SJSA1 (cell line): ENCODE data around the gene NET1. TPM values are rescaled to one million over a fixed set of nuclear protein-coding genes. Genes with fewer than 3 reads are reported as not detected.
A peak's percentile ranks its signal among the peaks of the same experiment; 100 is the strongest.
"Not testable (repeated sequence)": the region's sequence is repeated elsewhere in the genome, so short reads cannot be mapped to it uniquely, and the experiment has no call there.

Source experiments
- DNase-seq, 2 experiments: peaks; one replicate each; pipeline ENCODE4 v3.0.0-alpha.2; 2015 to 2020; ENCODE audit warnings: low spot score in 2 of 2, low read depth in 1 of 2
- H3K27ac ChIP-seq: fragments of 250-450 bp; sonication (Bioruptor Pico); 2 replicates; pipeline ENCODE4 v1.5.1; 2020; ENCODE audit warnings: mild to moderate bottlenecking, moderate library complexity
- H3K27me3 ChIP-seq: fragments of 250-450 bp; sonication (Bioruptor Pico); replicated peaks from 2 replicates; pipeline ENCODE4 v1.5.1; 2020; ENCODE audit warnings: mild to moderate bottlenecking, moderate library complexity
- H3K36me3 ChIP-seq: fragments of 250-450 bp; sonication (Bioruptor Pico); 2 replicates; pipeline ENCODE4 v1.5.1; 2020; ENCODE audit warnings: mild to moderate bottlenecking
- H3K4me1 ChIP-seq: fragments of 250-450 bp; sonication (Bioruptor Pico); replicated peaks from 2 replicates; pipeline ENCODE4 v1.6.1; 2021; ENCODE audit warnings: mild to moderate bottlenecking
- H3K4me3 ChIP-seq: fragments of 250-450 bp; sonication (Bioruptor Pico); 2 replicates; pipeline ENCODE4 v1.5.1; 2020; ENCODE audit warnings: mild to moderate bottlenecking
- H3K9me3 ChIP-seq: fragments of 250-450 bp; sonication (Bioruptor Pico); replicated peaks from 2 replicates; pipeline ENCODE4 v1.5.1; 2020; ENCODE audit warnings: mild to moderate bottlenecking
- total RNA-seq: library from RNA; depleted of rRNA; stranded (reverse); fragments of >200 nt; shearing (Covaris generic); gene quantifications from 2 replicates; pipeline ENCODE4 v1.2.3, GENCODE V29; 2014; rRNA removed

Gene NET1, protein sequence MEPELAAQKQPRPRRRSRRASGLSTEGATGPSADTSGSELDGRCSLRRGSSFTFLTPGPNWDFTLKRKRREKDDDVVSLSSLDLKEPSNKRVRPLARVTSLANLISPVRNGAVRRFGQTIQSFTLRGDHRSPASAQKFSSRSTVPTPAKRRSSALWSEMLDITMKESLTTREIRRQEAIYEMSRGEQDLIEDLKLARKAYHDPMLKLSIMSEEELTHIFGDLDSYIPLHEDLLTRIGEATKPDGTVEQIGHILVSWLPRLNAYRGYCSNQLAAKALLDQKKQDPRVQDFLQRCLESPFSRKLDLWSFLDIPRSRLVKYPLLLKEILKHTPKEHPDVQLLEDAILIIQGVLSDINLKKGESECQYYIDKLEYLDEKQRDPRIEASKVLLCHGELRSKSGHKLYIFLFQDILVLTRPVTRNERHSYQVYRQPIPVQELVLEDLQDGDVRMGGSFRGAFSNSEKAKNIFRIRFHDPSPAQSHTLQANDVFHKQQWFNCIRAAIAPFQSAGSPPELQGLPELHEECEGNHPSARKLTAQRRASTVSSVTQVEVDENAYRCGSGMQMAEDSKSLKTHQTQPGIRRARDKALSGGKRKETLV
- 38.1 and 52.4 TPM in 2 replicates for total RNA-seq

DNA sequence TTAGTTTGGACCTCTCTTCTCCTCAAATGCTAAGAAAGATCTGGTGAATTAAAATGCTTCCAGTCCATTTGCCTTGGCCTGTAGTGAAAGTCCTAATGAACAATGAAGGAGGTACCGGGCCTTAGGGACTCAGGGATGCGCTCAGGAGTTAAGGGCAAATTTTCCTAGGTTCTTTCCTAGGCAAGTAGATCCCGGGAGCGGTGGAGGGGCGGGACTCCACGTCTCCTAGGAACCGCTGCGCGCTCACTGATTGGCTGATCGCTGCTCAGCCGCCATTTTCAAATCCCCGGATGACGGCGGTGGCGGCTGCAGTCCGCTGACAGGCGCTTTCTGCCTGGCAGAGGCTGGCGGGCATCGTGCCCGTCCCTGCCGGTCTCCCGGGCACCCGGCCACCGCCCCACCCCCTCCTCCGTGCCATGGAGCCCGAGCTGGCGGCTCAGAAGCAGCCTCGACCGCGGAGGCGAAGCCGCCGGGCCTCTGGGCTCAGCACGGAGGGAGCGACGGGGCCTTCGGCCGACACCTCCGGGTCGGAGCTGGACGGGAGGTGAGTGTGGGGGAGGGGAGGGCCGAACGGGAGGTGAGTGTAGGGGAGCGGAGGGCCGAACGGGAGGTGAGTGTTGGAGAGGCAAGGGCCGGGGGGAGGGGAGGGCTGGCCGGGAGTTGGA is at the start of gene NET1:
TSS of gene NET1 (plus strand) at position 281 of the 665 bp plus-strand sequence. CDS start at position 417, 136 bp downstream.
- peaks cover 1% of the 10 kb centered on the region; the same call in 1 of the 2 replicates for H3K36me3 ChIP-seq
- no peaks in the 10 kb centered on the region for H3K27me3 ChIP-seq
- H3K9me3 ChIP-seq: no peaks in the 10 kb centered on the region
- peak within 1 kb of the TSS; percentile 89 for H3K4me3 ChIP-seq
- H3K4me1 ChIP-seq: 0 out of 2 replicates have a peak, but pooled peaks cover 3% of the 10 kb centered on the region
- peak within 1 kb of the TSS; percentile 70 for H3K27ac ChIP-seq
- DNase-seq: peak; percentile 89 to 91

DNA sequence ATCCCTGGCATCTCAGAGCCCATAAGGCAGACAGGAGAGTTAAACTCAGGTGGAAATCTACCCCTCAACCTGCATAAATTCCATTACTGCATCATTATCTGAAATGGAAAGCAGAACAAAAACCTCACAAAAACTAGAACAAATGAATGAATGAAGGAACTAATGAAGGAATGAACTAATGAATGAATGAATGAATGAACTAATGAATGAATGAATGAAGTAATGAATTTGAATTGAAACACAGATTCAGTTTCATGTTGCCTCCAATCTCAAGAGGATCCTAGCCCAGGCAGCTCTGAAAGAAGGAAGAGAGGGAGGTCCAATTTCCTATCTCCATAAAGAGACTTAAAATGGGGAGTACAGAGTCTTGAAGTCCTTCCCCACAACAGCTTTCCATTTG is 49.5 kb upstream of the NET1 start:
- Histone ChIP-seq H3K27ac (no peak overlapping the region), H3K27me3 (peaks cover 26% of the 10 kb centered on the region)
- no peak for DNase-seq

DNA sequence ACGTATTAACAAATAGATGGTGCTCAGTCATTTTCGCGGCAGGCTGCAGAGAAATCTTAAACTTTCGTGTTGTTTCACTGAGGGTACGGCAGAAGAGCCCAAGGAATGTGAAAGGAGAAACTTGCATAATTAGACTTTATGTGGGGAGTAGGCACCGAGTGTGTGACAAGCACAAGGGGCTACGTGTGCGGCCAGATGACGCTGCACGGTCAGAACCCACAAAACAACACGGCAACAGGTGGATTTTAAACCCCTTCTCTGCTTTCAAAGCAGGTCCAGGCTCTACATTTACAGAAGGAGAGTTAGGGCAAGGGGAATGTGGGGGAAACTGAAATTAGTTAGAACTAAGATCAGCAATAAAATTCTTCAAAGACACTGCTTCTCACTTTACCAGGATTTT is 48.0 kb upstream of the NET1 start:
- H3K27ac ChIP-seq: no peak overlapping the region
- H3K4me3 ChIP-seq: no peak overlapping the region
- DNase-seq: no peak
- peaks cover 22% of the 10 kb centered on the region for H3K27me3 ChIP-seq
- H3K36me3 ChIP-seq: no peaks in the 10 kb centered on the region
- H3K4me1 ChIP-seq: no peaks in the 10 kb centered on the region
- H3K9me3 ChIP-seq: no peaks in the 10 kb centered on the region

More for the DNA sequence above, 49.5 kb upstream of the NET1 start:
- Histone ChIP-seq H3K4me3 (no peak overlapping the region), H3K36me3 (no peaks in the 10 kb centered on the region), H3K9me3 (no peaks in the 10 kb centered on the region), H3K4me1 (no peaks in the 10 kb centered on the region)

DNA sequence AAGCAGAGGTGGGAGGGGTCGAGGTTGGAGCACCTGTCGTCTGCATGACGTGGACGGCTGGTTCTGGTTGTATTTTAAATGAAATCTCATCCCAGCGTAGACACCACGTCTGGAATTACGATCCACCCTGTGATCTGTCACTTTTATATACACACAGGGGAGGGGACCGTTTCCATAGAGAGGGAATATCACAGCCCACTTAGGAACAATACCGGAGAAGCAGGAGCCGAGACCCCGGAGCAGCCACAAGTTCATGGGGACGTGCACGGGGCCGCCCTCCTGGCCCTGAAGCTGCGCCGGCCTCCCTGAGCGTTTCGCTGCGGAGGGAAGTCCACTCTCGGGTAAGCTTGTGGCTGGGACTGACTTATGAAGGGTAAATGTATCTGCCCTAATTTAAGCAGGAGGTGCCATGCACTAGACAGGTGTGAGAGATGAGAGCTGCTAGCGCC is 47.4 kb upstream of the NET1 start, which contains the start of gene UCN3:
TSS of gene UCN3 (plus strand) at position 77 of the 449 bp plus-strand sequence. CDS start 8,755 bp downstream, outside the sequence.
- peaks cover 19% of the 10 kb centered on the region for H3K27me3 ChIP-seq
- H3K9me3 ChIP-seq: no peaks in the 10 kb centered on the region
- no peak within 1 kb of the TSS for H3K27ac ChIP-seq
- no peak for DNase-seq
- no peak within 1 kb of the TSS for H3K4me3 ChIP-seq
- H3K4me1 ChIP-seq: no peaks in the 10 kb centered on the region
- no peaks in the 10 kb centered on the region for H3K36me3 ChIP-seq

DNA sequence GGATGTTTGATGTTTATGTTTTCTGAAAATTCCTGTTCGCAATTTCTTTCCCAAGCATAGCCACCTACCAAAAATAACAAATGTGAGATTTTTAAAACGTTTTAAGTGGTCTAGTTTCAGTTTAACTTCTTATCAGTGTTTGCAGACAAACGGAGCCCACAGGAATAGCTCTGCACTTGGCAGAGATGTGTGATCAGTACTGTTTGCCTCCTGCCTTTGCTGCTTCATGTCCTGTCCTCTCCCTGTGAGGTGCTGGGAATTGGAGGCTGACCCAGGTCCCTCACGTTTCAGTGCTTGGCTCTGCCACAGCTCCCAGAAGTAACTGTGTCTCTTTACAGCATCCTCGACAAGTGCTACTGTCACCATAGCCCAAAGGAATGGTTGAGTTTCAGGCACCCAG is 46.4 kb upstream of the NET1 start:
- Histone ChIP-seq H3K4me1 (no peaks in the 10 kb centered on the region), H3K9me3 (no peaks in the 10 kb centered on the region), H3K4me3 (no peak overlapping the region), H3K36me3 (no peaks in the 10 kb centered on the region), H3K27ac (no peak overlapping the region), H3K27me3 (peaks cover 12% of the 10 kb centered on the region)
- no peak for DNase-seq

DNA sequence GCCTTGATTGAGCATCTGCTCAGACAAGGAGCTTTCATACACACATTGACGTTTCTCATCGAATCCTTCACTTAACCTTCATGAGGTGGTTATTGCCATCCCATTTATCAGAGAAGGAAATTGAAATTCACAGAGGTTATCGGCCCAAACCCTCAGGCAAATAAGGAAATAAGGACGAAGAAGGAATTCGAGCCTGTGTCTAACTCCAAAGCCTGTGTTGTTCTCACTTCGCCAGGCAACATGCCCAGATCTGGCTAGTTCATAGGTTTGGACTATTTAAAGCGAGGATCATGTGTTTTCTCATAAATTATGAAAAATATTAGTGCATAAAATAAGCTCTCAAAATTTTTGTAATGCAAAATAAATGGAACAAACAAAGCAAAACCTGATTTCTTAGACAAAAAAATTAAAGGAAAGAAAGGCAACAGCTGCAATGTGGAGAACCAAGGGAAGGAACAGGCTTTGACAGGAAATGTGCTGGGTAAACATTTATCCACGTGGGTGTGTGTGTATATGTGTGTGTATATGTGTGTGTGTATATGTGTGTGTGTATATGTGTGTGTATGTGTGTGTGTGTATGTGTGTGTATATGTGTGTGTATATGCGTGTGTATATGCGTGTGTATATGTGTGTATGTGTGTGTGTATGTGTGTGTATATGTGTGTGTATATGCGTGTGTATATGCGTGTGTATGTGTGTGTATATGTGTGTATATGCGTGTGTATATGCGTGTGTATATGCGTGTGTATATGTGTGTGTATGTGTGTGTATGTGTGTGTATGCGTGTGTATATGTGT is 42.8 kb upstream of the NET1 start:
- Histone ChIP-seq H3K4me1 (no peaks in the 10 kb centered on the region), H3K9me3 (no peaks in the 10 kb centered on the region), H3K27me3 (peaks cover 4% of the 10 kb centered on the region), H3K27ac (no peak overlapping the region), H3K4me3 (no peak overlapping the region), H3K36me3 (no peaks in the 10 kb centered on the region)
- no peak for DNase-seq

DNA sequence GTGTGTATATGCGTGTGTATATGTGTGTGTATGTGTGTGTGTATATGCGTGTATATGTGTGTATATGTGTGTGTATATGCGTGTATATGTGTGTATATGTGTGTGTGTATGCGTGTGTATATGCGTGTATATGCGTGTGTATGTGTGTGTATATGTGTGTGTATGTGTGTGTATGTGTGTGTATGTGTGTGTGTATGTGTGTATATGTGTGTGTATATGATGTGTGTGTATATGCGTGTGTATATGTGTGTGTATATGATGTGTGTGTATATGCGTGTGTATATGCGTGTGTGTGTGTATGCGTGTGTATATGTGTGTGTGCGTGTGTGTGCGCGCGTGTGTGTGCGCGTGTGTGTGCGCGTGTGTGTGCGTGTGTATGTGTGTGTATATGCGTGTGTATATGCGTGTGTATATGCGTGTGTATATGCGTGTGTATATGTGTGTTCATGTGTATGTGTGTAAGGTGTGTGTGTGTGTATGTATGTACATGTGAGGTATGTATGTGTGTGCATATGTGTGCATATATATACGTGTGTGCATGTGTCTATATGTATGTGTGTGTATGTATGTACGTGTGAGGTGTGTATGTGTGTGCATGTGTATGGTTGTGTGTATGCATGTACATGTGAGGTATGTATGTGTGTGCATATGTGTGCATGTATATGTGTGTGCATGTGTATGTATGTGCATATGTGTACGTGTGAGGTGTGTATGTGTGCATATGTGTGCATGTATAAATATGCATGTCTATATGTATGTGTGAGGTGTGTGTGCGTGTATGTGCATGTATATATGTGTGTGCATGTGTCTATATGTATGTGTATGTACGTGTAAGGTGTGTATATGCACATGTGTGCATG is 41.6 kb upstream of the NET1 start:
- Histone ChIP-seq H3K4me3 (no peak overlapping the region), H3K4me1 (no peaks in the 10 kb centered on the region), H3K27ac (no peak overlapping the region), H3K27me3 (peaks cover 4% of the 10 kb centered on the region), H3K9me3 (no peaks in the 10 kb centered on the region), H3K36me3 (no peaks in the 10 kb centered on the region)
- DNase-seq: no peak

DNA sequence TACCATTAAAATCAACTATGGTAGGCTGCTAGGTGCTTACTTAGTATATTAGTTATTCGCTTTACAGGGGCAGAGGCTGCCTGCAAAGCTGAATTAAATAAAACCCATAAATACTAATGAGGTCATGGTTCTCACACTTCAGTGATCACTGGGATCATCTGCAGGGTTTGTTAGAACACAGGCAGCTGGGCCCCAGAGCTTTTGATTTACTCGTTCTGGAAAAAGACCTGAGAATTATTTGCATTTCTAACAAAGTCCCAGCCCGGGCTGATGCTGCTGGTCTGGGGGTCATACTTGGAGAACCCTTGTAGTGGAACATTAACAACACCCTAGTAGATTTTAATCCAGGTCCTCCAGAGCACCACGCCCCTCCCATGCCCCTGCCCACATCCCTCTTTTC is 39.0 kb upstream of the NET1 start:
- H3K36me3 ChIP-seq: no peaks in the 10 kb centered on the region
- no peak overlapping the region for H3K27ac ChIP-seq
- no peaks in the 10 kb centered on the region for H3K9me3 ChIP-seq
- H3K27me3 ChIP-seq: no peaks in the 10 kb centered on the region
- DNase-seq: no peak
- no peak overlapping the region for H3K4me3 ChIP-seq
- H3K4me1 ChIP-seq: no peaks in the 10 kb centered on the region

DNA sequence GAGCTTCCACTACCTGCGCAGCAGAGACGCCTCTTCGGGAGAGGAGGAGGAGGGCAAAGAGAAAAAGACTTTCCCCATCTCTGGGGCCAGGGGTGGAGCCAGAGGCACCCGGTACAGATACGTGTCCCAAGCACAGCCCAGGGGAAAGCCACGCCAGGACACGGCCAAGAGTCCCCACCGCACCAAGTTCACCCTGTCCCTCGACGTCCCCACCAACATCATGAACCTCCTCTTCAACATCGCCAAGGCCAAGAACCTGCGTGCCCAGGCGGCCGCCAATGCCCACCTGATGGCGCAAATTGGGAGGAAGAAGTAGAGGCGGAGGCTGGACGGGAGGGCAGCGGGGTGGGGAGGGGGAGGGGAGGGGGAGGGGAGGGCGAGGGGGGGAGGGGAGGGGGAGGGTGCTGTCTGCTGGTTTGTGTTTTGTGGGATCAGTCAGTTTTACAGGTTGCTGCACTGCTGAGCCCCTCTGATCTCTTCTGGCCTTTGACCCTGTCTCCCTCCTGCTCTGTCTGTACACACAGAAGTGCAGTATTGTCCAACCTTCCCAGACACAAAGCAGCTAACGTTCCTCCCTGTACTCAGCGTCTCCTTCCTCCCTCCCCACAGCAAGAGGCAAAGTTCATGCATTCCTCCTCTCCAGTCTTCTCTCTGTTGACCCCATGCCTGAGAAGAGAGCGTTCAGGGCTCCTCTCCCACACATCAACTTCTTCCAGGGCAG is 38.3 kb upstream of the NET1 start:
- Histone ChIP-seq H3K27me3 (no peaks in the 10 kb centered on the region), H3K9me3 (no peaks in the 10 kb centered on the region), H3K4me3 (no peak overlapping the region), H3K4me1 (no peaks in the 10 kb centered on the region), H3K27ac (no peak overlapping the region), H3K36me3 (no peaks in the 10 kb centered on the region)
- no peak for DNase-seq

DNA sequence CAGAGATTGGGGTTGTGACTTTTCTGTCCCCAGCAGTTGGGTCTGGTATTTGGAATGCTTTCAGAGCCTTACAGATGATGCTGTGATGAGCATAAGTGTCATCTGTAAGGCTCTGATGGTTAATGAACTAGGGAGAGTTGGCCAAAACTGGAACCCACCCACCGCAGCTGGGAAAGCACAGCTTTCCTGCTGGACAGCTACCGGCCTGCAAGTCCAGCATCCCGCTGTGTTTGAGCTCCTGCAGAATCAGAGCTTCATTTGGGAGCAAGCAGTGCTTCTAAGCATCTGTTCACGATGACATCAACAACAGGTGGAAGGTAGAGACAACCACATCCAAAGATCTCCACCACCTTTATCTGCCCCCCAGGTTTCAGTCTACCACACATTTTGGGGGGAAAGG is 35.9 kb upstream of the NET1 start:
- H3K27ac ChIP-seq: no peak overlapping the region
- no peaks in the 10 kb centered on the region for H3K9me3 ChIP-seq
- H3K36me3 ChIP-seq: no peaks in the 10 kb centered on the region
- no peak for DNase-seq
- H3K27me3 ChIP-seq: no peaks in the 10 kb centered on the region
- H3K4me3 ChIP-seq: no peak overlapping the region
- no peaks in the 10 kb centered on the region for H3K4me1 ChIP-seq

DNA sequence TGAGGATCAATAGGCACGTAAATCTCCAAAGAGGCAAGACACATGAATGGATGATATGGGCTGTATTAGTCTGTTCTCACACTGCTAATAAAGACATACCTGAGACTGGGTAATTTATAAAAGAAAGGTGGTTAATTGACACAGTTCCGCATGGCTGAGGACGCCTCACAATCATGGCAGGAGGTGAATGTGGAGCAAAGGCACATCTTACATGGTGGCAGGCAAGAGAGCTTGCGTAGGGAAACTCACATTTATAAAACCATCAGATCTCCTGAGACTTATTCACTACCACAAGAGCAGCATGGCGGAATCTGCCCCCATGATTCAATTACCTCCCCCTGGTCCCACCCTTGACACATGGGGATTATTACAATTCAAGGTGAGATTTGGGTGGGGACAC is 33.2 kb upstream of the NET1 start:
- not testable (repeated sequence) for H3K4me1 ChIP-seq, H3K27ac ChIP-seq, H3K36me3 ChIP-seq, H3K4me3 ChIP-seq, H3K9me3 ChIP-seq, DNase-seq, H3K27me3 ChIP-seq

DNA sequence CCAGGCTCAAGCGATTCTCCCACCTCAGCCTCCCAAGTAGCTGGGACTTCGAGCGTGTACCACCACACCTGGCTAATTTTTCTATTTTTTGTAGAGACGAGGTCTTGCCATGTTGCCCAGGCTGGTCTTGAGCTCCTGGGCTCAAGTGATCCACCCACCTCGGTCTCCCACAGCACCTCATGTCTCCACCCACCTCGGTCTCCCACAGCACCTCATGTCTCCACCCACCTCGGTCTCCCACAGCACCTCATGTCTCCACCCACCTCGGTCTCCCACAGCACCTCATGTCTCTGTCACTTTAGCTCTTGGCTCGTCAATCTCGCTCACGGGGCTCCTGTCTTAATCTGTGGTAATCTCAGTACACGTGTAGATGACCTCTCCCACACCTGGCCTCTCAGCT is 32.0 kb upstream of the NET1 start:
- not testable (repeated sequence) for H3K4me1 ChIP-seq, H3K4me3 ChIP-seq, H3K36me3 ChIP-seq, DNase-seq, H3K27me3 ChIP-seq, H3K27ac ChIP-seq, H3K9me3 ChIP-seq
